ENCODE results near the gene SPN. TPM values are rescaled to one million over a fixed set of nuclear protein-coding genes. Genes with fewer than 3 reads are reported as not detected.

SPN gene
- total and polyA plus RNA-seq, 2 of the 4 experiments (the other 2 are of a cell fraction): not detected

GRCh38 chr16:29698484-29699323 lies 35.7 kb downstream of the SPN start:
- H3K18ac ChIP-seq (ENCODE audit: low read depth, low read length): no peak overlapping the region
- no peak overlapping the region for H3K56ac ChIP-seq (ENCODE audit: extremely low read depth, insufficient read depth, low read length)
- in situ Hi-C loops (cut with MboI; ENCODE audit: low sequenced_read_pairs): loop anchor here (10.0 kb wide), 2 partner anchors 64 to 326 kb away; partner anchors contain the start of gene C16orf92
- CTCF ChIA-PET: interaction anchor here (0.7 kb wide), 1 partner anchor 25 kb away, joined by 4 read pairs; no protein-coding TSS in a partner anchor
- no peaks in the 10 kb centered on the region for H3K9me1 ChIP-seq (ENCODE audit: insufficient read depth, low read length)
- no peak overlapping the region for H3K9ac ChIP-seq (ENCODE audit: low read depth, low read length)
- H4K20me1 ChIP-seq (ENCODE audit: insufficient read depth, low read length): no peaks in the 10 kb centered on the region
- TF ChIP-seq ELK1 (IDR thresholded peaks at IDR 0.05; ENCODE audit: borderline replicate concordance, low read depth, low read length): no peak
- TF ChIP-seq RFX5 (IDR thresholded peaks at IDR 0.05; ENCODE audit: low read depth, low read length): no peak
- no peak for TF ChIP-seq MXI1 (IDR thresholded peaks at IDR 0.05; ENCODE audit: borderline replicate concordance, low read depth, low read length)
- TF ChIP-seq NFE2L2 (IDR thresholded peaks at IDR 0.05; ENCODE audit: low read depth, low read length): no peak
- no peak for TF ChIP-seq CTCF (conservative IDR thresholded peaks at IDR 0.05; ENCODE audit: low read depth, low read length)
- no peak for TF ChIP-seq SMC3 (IDR thresholded peaks at IDR 0.05; ENCODE audit: low read depth, low read length)
- H3K36me3 ChIP-seq (ENCODE audit: control insufficient read depth, insufficient read depth, low read length): no peaks in the 10 kb centered on the region
- POLR2A ChIA-PET (ENCODE audit: unreplicated experiment): no interaction called here
- ATAC-seq (ENCODE audit: low read depth) (no peak), DNase-seq (no peak)
- dilution Hi-C loops (cut with HindIII; ENCODE audit: low sequenced_read_pairs, unreplicated experiment): no loop called here
- H3K4ac ChIP-seq (ENCODE audit: low read depth, low read length): no peak overlapping the region
- H2AFZ ChIP-seq (replicated peaks; ENCODE audit: low read length, poor library complexity): peak overlapping the region; percentile 10
- H4K91ac ChIP-seq (ENCODE audit: insufficient read depth, low read depth, low read length): no peak overlapping the region
- no peaks in the 10 kb centered on the region for H3K4me1 ChIP-seq (ENCODE audit: control insufficient read depth, insufficient read depth, low read length)
- no peak overlapping the region for H2BK120ac ChIP-seq (ENCODE audit: low read depth, low read length)
- no peak overlapping the region for H3K14ac ChIP-seq (replicated peaks; ENCODE audit: low read depth, low read length)
- no peak overlapping the region for H2AK5ac ChIP-seq (ENCODE audit: low read depth, low read length)
- H2BK5ac ChIP-seq (ENCODE audit: low read depth, low read length, poor library complexity, severe bottlenecking): no peak overlapping the region
- no peak overlapping the region for H2BK15ac ChIP-seq (ENCODE audit: low read depth, low read length)
- H4K8ac ChIP-seq (ENCODE audit: low read depth in 2 of 2, low read length in 2 of 2): no peak overlapping the region
- no peak overlapping the region for H3K23ac ChIP-seq (ENCODE audit: low read depth, low read length)
- H2AK9ac ChIP-seq (replicated peaks; ENCODE audit: low read depth, low read length, poor library complexity): no peak overlapping the region
- BruUV-seq (replicated peaks): no TSS peak
- no peak overlapping the region for H2BK20ac ChIP-seq (ENCODE audit: low read depth, low read length)
- no peak overlapping the region for H4K5ac ChIP-seq (ENCODE audit: low read depth, low read length)
- intact Hi-C loops (cut with micrococcal nuclease): no loop called here
- no peaks in the 10 kb centered on the region for H3K9me3 ChIP-seq (ENCODE audit: control insufficient read depth, insufficient read depth, low read length)
- H3K27me3 ChIP-seq (ENCODE audit: control insufficient read depth, insufficient read depth, low read length): peaks cover 10% of the 10 kb centered on the region; the same call in 1 of the 2 replicates
- no peak overlapping the region for H3K27ac ChIP-seq (ENCODE audit: insufficient read depth, low read length)
- no peak overlapping the region for H3K4me3 ChIP-seq (ENCODE audit: insufficient read depth, low read depth, low read length)
- whole genome bisulfite sequencing, 2 experiments (ENCODE audit: extremely low coverage in 2 of 2, insufficient read length in 1 of 2): 61% methylated on average over 7 of the region's 17 CpGs; no CpG with 5 or more reads in 1 of the 2 experiments
- no peak overlapping the region for H3K4me2 ChIP-seq (ENCODE audit: low read depth, low read length)
- no peaks in the 10 kb centered on the region for H3K79me1 ChIP-seq (ENCODE audit: low read depth in 1 of 2, low read length in 2 of 2)

Measured in IMR-90 (cell line).